B cell (primary cell): ENCODE results near the gene CFAP251. TPM values are rescaled to one million over a fixed set of nuclear protein-coding genes. Genes with fewer than 3 reads are reported as not detected.

Experiments used
- ATAC-seq: fragments of 200-7000 bp; cut with Tn5 transposase; one replicate; pipeline ENCODE4 v1.10.0; 2021; ENCODE audit warnings: low read depth, mild to moderate bottlenecking, moderate number of reproducible peaks, moderate library complexity
- CTCF ChIA-PET: fragments of 350-600 bp; sonication (Branson Sonifier 250); formaldehyde crosslinking; loops from one replicate; lab custom pipeline; 2021; ENCODE audit warnings: antibody characterized with exemption, inconsistent platforms; lab: Charles Lee
- POLR2A ChIA-PET: fragments of 350-600 bp; sonication (Branson Sonifier 250); formaldehyde crosslinking; loops from one replicate; lab custom pipeline; 2021; ENCODE audit warnings: antibody characterized with exemption; lab: Charles Lee
- DNase-seq: peaks from one replicate; pipeline ENCODE4 v3.0.0; 2013
- H2AFZ ChIP-seq: 2 replicates; pipeline ENCODE4 v1.6.1; 2012; ENCODE audit warnings: mild to moderate bottlenecking, low read depth, low read length; ENCODE audit not compliant: insufficient read depth, poor library complexity, severe bottlenecking
- H3K27ac ChIP-seq, 2 donors: 1 replicate in 1 of 2; 2 replicates in 1 of 2; pipeline ENCODE4 v1.5.1; 2012 to 2013; ENCODE audit warnings: low read length in 2 of 2, mild to moderate bottlenecking in 2 of 2, moderate library complexity in 1 of 2
- H3K27me3 ChIP-seq, 4 experiments: fragments of 200-600 bp in 1 of 4; sonication (generic) in 1 of 4; replicated peaks in 1 of 4; 1 replicate in 2 of 4; 2 replicates in 2 of 4; pipeline versions ENCODE4 v1.6.1 to v1.7.0; 2013 to 2016; ENCODE audit warnings: low read length in 3 of 4, mild to moderate bottlenecking in 2 of 4, mixed read lengths in 1 of 4, moderate library complexity in 1 of 4; ENCODE audit not compliant: insufficient read depth in 4 of 4, control insufficient read depth in 3 of 4; ENCODE audit errors: control extremely low read depth in 1 of 4
- H3K36me3 ChIP-seq, 2 experiments: replicated peaks in 1 of 2; 1 replicate in 1 of 2; 2 replicates in 1 of 2; pipeline versions ENCODE4 v1.6.1 to v1.7.1; 2013; ENCODE audit warnings: low read length in 1 of 2; ENCODE audit not compliant: insufficient read depth in 2 of 2, control insufficient read depth in 1 of 2; ENCODE audit errors: control extremely low read depth in 1 of 2, extremely low read depth in 1 of 2
- H3K4me1 ChIP-seq, 2 donors: fragments of 200-600 bp in 1 of 2; sonication (generic) in 1 of 2; 1 replicate in 1 of 2; 2 replicates in 1 of 2; pipeline versions ENCODE4 v1.5.1 to v1.6.1; 2013 to 2017; ENCODE audit warnings: low read length in 2 of 2; ENCODE audit not compliant: control insufficient read depth in 2 of 2, insufficient read depth in 2 of 2
- H3K4me2 ChIP-seq: replicated peaks from 2 replicates; pipeline ENCODE3; 2012; ENCODE audit warnings: mild to moderate bottlenecking, low read depth, low read length; ENCODE audit not compliant: poor library complexity, severe bottlenecking
- H3K4me3 ChIP-seq, 5 experiments: fragments of 200-600 bp in 1 of 5; sonication (generic) in 1 of 5; 1 replicate in 3 of 5; 2 replicates in 2 of 5; pipeline versions ENCODE4 v1.5.1 to v1.7.0; 2011 to 2016; ENCODE audit warnings: low read length in 4 of 5, mild to moderate bottlenecking in 4 of 5, low read depth in 2 of 5, control low read depth in 1 of 5, moderate library complexity in 1 of 5; ENCODE audit not compliant: insufficient read depth in 1 of 5; ENCODE audit errors: control extremely low read depth in 1 of 5, extremely low read depth in 1 of 5
- H3K79me2 ChIP-seq: fragments of 200-600 bp; sonication (generic); one replicate; pipeline ENCODE4 v1.6.0; 2016; ENCODE audit warnings: low read length; ENCODE audit not compliant: control insufficient read depth, insufficient read depth
- H3K9ac ChIP-seq: fragments of 200-600 bp; sonication (generic); 2 replicates; pipeline ENCODE4 v1.6.1; 2017; ENCODE audit warnings: mild to moderate bottlenecking, low read length, moderate library complexity
- H3K9me3 ChIP-seq, 3 donors: one replicate each; pipeline versions ENCODE4 v1.6.1 to v1.7.1; 2013; ENCODE audit warnings: low read length in 2 of 3; ENCODE audit not compliant: control insufficient read depth in 2 of 3, insufficient read depth in 1 of 3; ENCODE audit errors: control extremely low read depth in 1 of 3
- H4K20me1 ChIP-seq: 2 replicates; pipeline ENCODE4 v1.6.0; 2012; ENCODE audit warnings: mild to moderate bottlenecking, low read length; ENCODE audit not compliant: insufficient read depth, control insufficient read depth, poor library complexity, severe bottlenecking
- H3K27ac Mint-ChIP-seq: one replicate; pipeline ENCODE4 v1.8.0; 2021; ENCODE audit warnings: mixed read lengths
- H3K27me3 Mint-ChIP-seq: one replicate; pipeline ENCODE4 v1.8.0; 2021; ENCODE audit warnings: mixed read lengths
- H3K4me1 Mint-ChIP-seq: one replicate; pipeline ENCODE4 v1.8.0; 2021; ENCODE audit warnings: mixed read lengths
- H3K4me3 Mint-ChIP-seq: one replicate; pipeline ENCODE4 v1.8.0; 2021; ENCODE audit warnings: mixed read lengths
- H3K9me3 Mint-ChIP-seq: one replicate; pipeline ENCODE4 v1.8.0; 2022; ENCODE audit warnings: mixed read lengths; ENCODE audit not compliant: insufficient read depth
- EZH2 ChIP-seq: IDR thresholded peaks from 2 replicates; pipeline ENCODE4 v1.6.1; 2012; ENCODE audit warnings: borderline replicate concordance, low read depth, mild to moderate bottlenecking, moderate library complexity, low read length; ENCODE audit not compliant: insufficient read depth, poor library complexity, severe bottlenecking
- WGBS: methylation state at CpG from one replicate; pipeline ENCODE4 v1.1.5; 2013; ENCODE audit warnings: missing lambda C conversion rate; ENCODE audit not compliant: insufficient coverage; 5-methylcytosine and 5-hydroxymethylcytosine counted together
- intact Hi-C: fragments of 100-400 bp; cut with micrococcal nuclease; formaldehyde crosslinking; loops from one replicate; pipeline ENCODE4 v1.10.0; 2022
- polyA plus RNA-seq: library from polyadenylated mRNA; depleted of rRNA; stranded (reverse); fragments of >200 nt; gene quantifications from 2 replicates; pipeline ENCODE4 v1.2.3, GENCODE V29; 2012
- total RNA-seq, 2 donors: library from RNA; stranded (reverse); fragments of 120-200 nt in 1 of 2; gene quantifications; 1 replicate in 1 of 2; 2 replicates in 1 of 2; pipeline versions ENCODE4 v1.2.3 to v1.2.4, GENCODE V29; 2013 to 2022
- TF ChIP-seq, protein P1 (sequence below): fragments of 200-600 bp; IDR thresholded peaks from one replicate; pipeline ENCODE4 v1.8.0; 2022; ENCODE audit warnings: antibody characterized with exemption, mild to moderate bottlenecking

Gene CFAP251
- total and polyA plus RNA-seq, 2 donors (not counting 1 experiment from before 2014, with no cell fraction given), result 0.22 to 1.6 TPM

DNA sequence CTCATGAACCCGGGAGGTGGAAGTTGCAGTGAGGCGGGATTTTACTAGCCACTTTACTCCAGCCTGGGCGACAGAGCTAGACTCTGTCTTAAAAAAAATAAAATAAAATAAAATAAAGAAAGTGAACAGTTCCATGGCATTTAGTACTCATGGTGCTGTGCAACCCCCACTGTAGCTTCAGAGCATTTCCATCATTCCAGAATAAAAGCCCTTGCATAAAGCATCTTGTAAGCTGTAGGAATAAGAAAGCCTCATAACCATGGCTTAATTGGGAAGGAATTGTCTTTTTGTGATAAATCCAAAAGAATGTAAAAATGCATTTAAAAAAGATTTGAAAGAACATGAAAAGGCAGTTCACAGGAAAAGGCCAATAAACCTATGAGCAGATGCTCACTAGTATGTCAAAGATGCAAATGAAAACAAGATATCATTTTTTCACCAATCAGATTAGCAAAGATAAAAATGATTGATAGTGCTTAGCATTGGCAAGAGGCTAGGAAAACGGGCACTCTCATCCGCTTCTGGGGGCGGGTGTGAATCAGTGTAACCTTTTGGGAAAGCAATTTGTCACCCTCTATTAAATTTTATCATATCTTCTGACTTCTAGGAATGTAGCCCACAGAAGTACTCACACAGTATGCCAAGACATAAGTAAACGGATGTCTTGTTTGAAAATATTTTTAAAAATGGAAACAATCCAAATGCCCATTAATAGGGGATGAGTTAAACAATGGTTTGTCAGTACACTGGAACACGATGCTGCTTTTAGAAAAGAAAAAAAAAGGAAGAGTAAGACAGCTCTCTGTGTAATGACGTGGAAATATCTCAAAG is 46.6 kb downstream of the CFAP251 start:
- H3K4me2 ChIP-seq, result no peak overlapping the region
- H3K27me3 ChIP-seq, result no peaks in the 10 kb centered on the region
- ChIA-PET CTCF (interaction anchor here (0.7 to 1.4 kb wide), 3 partner anchors 46 to 159 kb away, joined by 3 read pairs; partner anchors contain the start of gene CFAP251), POLR2A (interaction anchor here (0.6 kb wide), 1 partner anchor 15 kb away, joined by 3 read pairs; no protein-coding TSS in a partner anchor)
- no peak overlapping the region for H3K27ac ChIP-seq
- H3K9ac ChIP-seq, result no peak overlapping the region
- no peaks in the 10 kb centered on the region for H3K79me2 ChIP-seq
- H3K27ac Mint-ChIP-seq, result no peak overlapping the region
- no peak for TF ChIP-seq EZH2
- TF ChIP-seq, protein P1, sequence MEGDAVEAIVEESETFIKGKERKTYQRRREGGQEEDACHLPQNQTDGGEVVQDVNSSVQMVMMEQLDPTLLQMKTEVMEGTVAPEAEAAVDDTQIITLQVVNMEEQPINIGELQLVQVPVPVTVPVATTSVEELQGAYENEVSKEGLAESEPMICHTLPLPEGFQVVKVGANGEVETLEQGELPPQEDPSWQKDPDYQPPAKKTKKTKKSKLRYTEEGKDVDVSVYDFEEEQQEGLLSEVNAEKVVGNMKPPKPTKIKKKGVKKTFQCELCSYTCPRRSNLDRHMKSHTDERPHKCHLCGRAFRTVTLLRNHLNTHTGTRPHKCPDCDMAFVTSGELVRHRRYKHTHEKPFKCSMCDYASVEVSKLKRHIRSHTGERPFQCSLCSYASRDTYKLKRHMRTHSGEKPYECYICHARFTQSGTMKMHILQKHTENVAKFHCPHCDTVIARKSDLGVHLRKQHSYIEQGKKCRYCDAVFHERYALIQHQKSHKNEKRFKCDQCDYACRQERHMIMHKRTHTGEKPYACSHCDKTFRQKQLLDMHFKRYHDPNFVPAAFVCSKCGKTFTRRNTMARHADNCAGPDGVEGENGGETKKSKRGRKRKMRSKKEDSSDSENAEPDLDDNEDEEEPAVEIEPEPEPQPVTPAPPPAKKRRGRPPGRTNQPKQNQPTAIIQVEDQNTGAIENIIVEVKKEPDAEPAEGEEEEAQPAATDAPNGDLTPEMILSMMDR, result no peak
- no peak overlapping the region for H2AFZ ChIP-seq
- intact Hi-C loops, result no loop called here
- peaks cover 26% of the 10 kb centered on the region for H3K4me1 Mint-ChIP-seq
- H4K20me1 ChIP-seq, result no peaks in the 10 kb centered on the region
- no peak for ATAC-seq
- DNase-seq, result no peak
- no peaks in the 10 kb centered on the region for H3K27me3 Mint-ChIP-seq
- WGBS, result no CpG with 5 or more reads among the region's 9 CpGs
- H3K9me3 Mint-ChIP-seq, result no peaks in the 10 kb centered on the region
- no peak overlapping the region for H3K4me3 Mint-ChIP-seq
- H3K36me3 ChIP-seq, result no peaks in the 10 kb centered on the region
- peaks cover 12 to 15% of the 10 kb centered on the region in 2 donors for H3K4me1 ChIP-seq
- H3K9me3 ChIP-seq, result no peaks in the 10 kb centered on the region
- no peak overlapping the region for H3K4me3 ChIP-seq

DNA sequence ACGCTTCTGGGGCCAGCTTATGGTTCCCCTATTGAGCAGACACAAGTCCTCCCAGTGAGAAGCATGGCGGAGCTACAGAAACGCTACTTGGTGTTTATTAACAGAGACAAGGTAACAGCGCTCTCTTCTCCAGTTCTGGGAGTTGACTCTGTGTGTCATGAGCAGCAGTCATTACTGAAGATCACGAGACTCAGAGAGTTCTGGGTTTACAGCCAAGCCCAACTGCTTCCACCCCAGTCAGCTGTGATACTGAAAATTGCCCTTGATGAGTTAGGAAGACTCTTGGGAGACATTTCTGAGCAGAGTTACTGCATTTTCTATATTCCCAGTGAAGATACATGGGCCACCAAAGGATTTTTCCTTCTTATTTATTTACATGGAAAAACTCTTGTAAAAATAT is 48.6 kb downstream of the CFAP251 start:
- Mint-ChIP-seq H3K4me3 (no peak overlapping the region), H3K27me3 (no peaks in the 10 kb centered on the region), H3K27ac (no peak overlapping the region), H3K4me1 (peaks cover 28% of the 10 kb centered on the region), H3K9me3 (no peaks in the 10 kb centered on the region)
- Histone ChIP-seq H3K9ac (no peak overlapping the region), H4K20me1 (no peaks in the 10 kb centered on the region), H3K79me2 (no peaks in the 10 kb centered on the region), H3K4me2 (no peak overlapping the region), H3K4me3 (no peak overlapping the region), H3K9me3 (no peaks in the 10 kb centered on the region), H3K36me3 (no peaks in the 10 kb centered on the region), H3K27me3 (no peaks in the 10 kb centered on the region), H2AFZ (no peak overlapping the region), H3K4me1 (peaks cover 12 to 15% of the 10 kb centered on the region in 2 donors), H3K27ac (no peak overlapping the region)
- intact Hi-C loops, result no loop called here
- no peak for TF ChIP-seq EZH2
- TF ChIP-seq, protein P1, result no peak
- no peak for DNase-seq
- CTCF ChIA-PET, result no interaction called here
- WGBS, result 100% methylated on average over 3 of the region's 5 CpGs
- no peak for ATAC-seq
- POLR2A ChIA-PET, result interaction anchor here (0.7 kb wide), 1 partner anchor 64 kb away, joined by 6 read pairs; no protein-coding TSS in a partner anchor
